HG02642 (cell line): Measurements from ENCODE around the gene CRYBG2.
"Not testable (repeated sequence)": the region's sequence is repeated elsewhere in the genome, so short reads cannot be mapped to it uniquely, and the experiment has no call there.

Experiments
- ATAC-seq: cut with Tn5 transposase; IDR thresholded peaks from one replicate; pipeline ENCODE4 v1.9.1; 2021; ENCODE audit warnings: mild to moderate bottlenecking; ENCODE audit not compliant: unreplicated experiment, poor library complexity

CRYBG2 gene

GRCh38 chr1:26324550-26324949, 29.4 kb downstream of the CRYBG2 start:
- ATAC-seq, result no peak

- ATAC-seq, result no peak
Observed at GRCh38 chr1:26323382-26323781, 30.5 kb downstream of the CRYBG2 start.

DNA sequence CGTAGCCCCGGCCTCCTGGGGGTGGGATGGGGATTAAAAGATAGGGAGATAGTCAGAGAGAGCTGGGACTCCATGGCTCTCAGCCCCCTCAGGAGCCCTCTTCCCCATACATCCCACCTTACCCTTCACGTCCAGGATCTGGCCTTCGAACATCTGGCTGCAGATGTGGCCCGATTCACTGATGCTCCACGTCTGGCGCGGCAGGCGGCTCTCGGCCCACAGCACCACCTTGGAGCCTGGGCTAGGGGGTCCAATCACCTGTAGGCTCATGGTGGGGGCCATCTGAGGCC, 31.9 kb downstream of the CRYBG2 start:
- no peak for ATAC-seq

DNA sequence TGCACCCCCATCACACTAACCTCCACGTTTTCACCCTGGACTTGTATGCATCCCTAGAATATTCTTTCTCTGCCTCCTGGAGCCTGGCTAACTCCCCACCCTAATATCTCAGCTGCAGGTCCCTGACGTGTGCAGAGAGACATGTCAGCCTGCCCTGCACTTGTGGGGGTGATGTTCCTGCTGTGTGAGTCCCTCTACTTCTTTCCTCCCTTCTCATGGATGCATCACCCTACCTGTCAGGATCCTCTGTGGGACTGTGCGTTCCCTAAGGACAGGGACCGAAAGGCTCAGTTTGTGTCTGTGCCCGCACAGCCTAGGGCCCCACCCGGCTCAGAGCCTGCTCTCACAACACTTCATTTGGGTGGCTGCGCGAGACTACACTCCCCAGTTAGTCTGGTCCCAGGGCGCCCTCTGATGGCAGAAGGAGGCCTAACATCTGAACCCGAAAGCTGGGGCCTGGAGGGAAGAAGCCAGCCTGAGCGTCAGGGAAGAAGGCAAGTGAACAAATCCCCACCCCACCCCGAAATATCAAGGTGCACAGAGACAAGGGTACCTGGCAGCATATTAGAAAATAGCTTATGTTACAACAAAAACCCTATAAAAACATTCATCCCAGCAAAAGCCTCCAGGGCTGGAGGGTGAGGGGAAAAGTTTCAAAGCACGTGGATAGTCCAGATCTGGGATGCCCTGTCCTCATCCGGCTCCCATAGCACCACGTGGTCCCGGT, 32.5 kb downstream of the CRYBG2 start:
- ATAC-seq, result peak; percentile 40

GRCh38 chr1:26320896-26321295, 33.0 kb downstream of the CRYBG2 start:
- no peak for ATAC-seq

DNA sequence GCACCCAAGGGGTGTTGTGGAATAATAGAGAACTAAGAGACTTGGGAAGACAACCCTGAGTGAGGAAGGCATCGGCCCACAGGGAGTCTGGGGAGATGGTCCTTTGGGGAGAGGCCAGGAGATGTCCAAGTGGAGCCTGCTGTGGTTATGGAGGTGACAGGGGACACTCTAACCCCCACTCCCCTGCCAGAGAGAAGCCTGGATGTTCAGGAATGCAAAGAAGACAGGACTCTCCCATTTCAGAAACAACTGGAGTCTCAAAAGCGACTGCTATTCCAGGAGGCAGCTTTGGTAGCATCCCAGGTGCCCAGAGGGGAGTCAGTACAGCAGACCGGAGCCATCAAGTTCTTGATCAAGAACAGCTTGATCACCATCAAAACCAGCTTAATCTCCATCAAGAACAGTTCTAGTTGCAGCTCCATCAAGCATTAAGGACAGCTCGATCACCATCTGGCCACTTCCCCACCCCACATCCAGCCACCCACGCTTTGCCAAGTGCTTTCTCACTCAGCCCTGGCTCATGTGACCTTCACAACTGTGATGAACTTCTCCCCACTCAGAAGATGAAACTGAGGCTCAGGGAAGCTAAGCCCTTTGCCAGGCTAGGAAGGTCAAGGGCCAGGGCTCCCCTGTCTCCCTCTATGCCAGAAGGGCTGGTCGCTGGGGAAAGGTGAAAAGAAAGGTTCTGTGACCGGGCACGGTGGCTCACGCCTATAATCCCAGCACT, 35.4 kb downstream of the CRYBG2 start:
- no peak for ATAC-seq

GRCh38 chr1:26317612-26318337, 36.2 kb downstream of the CRYBG2 start, which contains the start of gene CD52:
CD52 (plus strand) TSS chr1:26317958; CDS start chr1:26318018, 60 bp downstream.
- peak; percentile 36 for ATAC-seq

- no peak for ATAC-seq
Observed at GRCh38 chr1:26317146-26317545, 36.8 kb downstream of the CRYBG2 start.

DNA sequence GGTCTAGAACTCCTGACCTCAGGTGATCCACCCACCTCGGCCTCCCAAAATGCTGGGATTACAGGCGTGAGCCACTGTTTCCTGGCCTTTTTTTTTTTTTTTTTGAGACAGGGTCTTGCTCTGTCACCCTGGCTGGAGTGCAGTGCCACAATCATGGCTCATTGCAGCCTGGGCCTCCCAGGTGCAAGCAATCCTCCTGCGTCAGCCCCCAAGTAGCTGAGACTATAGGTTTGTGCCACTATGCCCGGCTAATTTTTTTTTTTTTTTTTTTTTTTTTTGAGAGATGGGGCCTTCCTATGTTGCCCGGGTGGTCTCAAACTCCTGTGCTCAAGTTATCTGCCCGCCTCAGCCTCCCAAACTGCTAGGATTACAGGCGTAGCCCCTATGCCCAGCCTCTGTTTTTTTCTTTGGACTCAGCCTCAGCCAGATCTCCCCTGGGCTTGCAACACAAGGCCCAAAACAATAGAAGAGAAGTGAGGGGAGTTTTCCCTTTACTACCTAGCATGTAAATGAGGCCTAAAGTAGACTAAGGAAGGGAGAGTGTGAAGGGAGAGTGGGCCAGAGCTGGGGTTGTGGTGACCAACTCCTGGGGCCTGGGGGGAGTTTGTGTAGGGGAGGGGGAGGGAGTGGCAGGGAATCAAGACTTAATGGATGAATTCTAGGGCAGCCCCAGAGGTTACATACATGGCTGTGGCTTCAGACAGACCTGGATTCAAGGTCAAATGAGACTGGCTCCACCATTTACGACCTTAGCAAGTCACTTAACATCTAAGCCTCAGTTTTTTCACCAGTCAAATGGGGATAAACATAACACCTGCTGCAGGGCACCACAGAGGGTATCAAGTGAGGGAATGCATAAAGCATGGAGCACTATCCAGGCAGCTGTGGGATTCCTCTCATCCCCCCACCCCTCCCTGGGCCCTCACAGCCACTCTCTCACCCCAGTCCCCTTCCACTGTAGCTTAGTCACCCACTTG, 37.8 kb downstream of the CRYBG2 start:
- ATAC-seq, result no peak

DNA sequence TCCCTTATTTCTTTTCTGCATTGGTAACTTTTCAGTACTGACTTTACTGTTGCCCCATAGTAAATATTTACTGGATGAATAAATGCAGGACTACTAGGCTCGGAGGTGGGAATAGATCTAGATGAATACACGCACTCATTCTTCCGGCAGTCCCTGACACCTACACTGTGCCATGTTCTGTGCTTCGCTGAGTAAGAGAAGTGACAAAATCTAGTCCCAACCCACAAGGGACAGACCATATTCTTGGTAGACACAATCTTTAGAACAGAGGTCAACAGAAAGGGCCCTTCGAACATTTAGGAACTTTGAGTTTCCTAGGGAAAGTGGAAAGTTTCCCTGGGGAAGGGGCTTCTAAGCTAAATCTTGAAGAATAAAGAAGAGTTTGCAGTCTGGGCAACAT, 39.4 kb downstream of the CRYBG2 start:
- no peak for ATAC-seq

- not testable (repeated sequence) for ATAC-seq
Observed at GRCh38 chr1:26307966-26308899, 45.7 kb downstream of the CRYBG2 start.

DNA sequence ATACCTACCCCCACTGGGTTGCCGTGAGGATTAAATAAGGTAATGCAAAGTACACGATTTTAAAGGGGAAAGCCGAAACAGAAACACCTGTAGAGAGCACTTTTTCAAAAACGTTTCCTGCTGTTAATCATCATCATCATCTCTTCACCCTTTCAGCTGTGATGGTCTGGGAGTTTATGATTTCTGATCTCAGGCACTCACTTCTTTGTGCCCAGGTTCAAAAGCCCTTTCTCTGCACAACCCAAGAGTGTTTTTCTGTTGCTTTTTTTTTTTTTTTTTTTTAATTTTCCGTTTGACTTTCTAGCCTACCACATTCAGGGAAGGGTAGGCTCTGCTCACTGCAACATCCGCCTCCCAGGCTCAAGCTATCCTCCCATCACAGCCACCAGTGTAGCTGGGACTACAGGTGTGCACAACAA, 46.6 kb downstream of the CRYBG2 start:
- ATAC-seq, result no peak

DNA sequence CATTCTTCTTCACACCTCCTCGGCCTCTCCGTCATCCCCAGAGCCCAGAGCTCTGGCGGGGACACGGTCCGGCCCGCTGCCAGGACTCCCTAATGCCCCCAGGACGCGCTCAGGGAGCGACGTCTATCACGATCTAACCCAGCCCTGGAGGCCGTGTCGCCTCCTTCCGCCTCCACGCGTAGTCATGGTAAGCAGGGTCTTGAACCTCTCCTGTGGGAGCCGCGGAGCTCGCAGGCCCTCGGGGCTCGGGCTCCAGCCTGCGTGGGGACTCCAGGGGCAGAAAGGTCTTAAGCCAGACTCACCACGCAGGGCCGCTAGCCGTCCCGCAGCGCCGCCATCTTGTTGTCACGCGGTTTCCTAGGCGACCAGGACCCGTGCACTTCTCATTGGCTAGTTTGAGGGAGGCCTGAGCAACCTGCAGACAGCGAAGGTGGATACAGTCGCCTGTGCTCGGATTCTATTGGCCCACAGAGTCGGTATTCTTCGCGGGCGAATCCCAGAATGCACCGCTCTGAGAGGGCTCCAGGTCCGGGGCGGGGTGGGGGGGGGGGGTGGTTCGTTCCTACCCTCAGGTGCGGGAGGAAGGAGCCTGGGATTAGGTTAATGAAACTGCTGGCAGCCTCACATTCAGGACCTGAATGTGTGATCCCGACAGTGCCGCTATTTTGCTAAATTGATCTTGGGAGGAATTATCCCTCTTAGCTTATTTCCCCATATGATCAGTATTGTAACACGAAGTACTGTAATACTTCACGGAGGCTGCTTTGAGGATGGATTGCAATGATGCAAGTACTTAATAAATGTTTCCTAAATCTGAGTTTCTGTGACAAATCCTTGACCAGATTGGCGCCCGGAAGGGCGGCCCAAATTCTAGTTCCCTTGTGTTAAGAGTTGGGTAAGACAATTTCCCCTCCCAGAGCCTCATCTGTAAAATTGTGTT, 47.4 kb downstream of the CRYBG2 start, which contains the start of gene UBXN11:
UBXN11 (minus strand) TSS at position 347 of the 940 bp plus-strand sequence. CDS start 3,753 bp downstream, outside the sequence.
- peak; percentile 98 for ATAC-seq

GRCh38 chr1:26305667-26306289, 48.2 kb downstream of the CRYBG2 start:
- peak; percentile 3 for ATAC-seq

DNA sequence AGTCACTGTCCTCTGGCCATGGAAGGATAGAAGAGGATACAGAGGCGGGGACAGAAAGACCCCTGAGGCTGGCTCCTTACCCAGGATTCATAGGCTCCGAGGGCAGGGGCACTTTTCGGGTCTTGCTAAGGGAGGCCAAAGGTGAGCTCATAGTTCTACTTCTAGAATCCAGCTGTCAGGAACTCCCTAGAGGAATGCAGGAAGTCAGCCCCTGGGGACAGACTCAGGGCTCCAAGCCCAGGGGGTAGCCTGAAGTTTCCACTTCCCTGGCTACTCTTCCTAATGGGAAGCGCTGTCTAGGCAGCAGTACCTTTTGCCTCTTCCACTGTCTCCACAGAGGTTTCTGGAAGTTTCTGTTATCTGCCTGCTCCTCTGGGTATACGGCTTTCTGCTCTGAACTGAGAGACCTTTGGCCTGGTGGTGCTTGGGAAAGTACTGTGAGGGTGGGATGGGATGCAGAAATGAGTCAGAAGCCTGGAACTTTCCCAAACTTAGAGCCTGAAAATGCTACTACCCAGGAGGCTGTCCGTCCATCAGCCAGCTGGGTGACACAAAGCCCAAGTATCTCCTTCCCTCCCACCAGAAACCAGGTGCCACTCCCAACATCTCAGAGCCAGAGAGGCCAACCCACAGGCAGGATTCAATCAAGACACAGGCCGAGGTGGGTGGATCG, 51.1 kb downstream of the CRYBG2 start:
- ATAC-seq, result no peak

- ATAC-seq, result no peak
Observed at GRCh38 chr1:26300578-26301275, 53.2 kb downstream of the CRYBG2 start.
